Ovary (tissue), 9 donors: Measurements from ENCODE around the gene XRCC6. TPM values are rescaled to one million over a fixed set of nuclear protein-coding genes. Genes with fewer than 3 reads are reported as not detected.
A peak's percentile ranks its signal among the peaks of the same experiment; 100 is the strongest.

ENCODE experiments used
- DNase-seq, 5 donors: peaks; one replicate each; pipeline ENCODE4 v3.0.0-alpha.2; 2019 to 2020
- H3K27ac ChIP-seq, 2 donors: fragments of 200-600 bp; one replicate each; pipeline versions ENCODE4 v1.5.1 to v1.8.0; 2019 to 2022
- H3K27me3 ChIP-seq: fragments of 200-600 bp; one replicate; pipeline ENCODE4 v1.8.0; 2022
- H3K36me3 ChIP-seq: fragments of 200-600 bp; sonication (generic); one replicate; pipeline ENCODE4 v1.5.1; 2019
- H3K4me1 ChIP-seq: one replicate; pipeline ENCODE4 v1.8.1; 2013; ENCODE audit warnings: mild to moderate bottlenecking, moderate library complexity; ENCODE audit not compliant: insufficient read depth
- H3K4me3 ChIP-seq: fragments of 200-600 bp; sonication (generic); one replicate; pipeline ENCODE4 v1.5.1; 2017
- H3K9me3 ChIP-seq, 2 donors: fragments of 200-600 bp in 1 of 2; sonication (generic) in 1 of 2; one replicate each; pipeline versions ENCODE4 v1.5.1 to v1.8.1; 2013 to 2019; ENCODE audit warnings: mild to moderate bottlenecking in 1 of 2, moderate library complexity in 1 of 2
- CTCF ChIP-seq, 3 donors: fragments of 450-650 bp in 2 of 3; fragments of 200-600 bp in 1 of 3; IDR thresholded peaks; one replicate each; pipeline versions ENCODE4 v1.5.1 to v1.8.0; 2016 to 2022; ENCODE audit warnings: antibody characterized with exemption in 3 of 3, mild to moderate bottlenecking in 1 of 3
- EP300 ChIP-seq: sonication (generic); formaldehyde crosslinking; IDR thresholded peaks from one replicate; pipeline ENCODE4 v1.6.1; 2017; ENCODE audit warnings: antibody characterized with exemption
- POLR2A ChIP-seq: fragments of 450-650 bp; IDR thresholded peaks from one replicate; pipeline ENCODE4 v1.6.1; 2017; ENCODE audit warnings: antibody characterized with exemption, mild to moderate bottlenecking, moderate library complexity
- WGBS, 3 donors: extraction: QIAGEN DNeasy Blood & Tissue Kit in 1 of 3; methylation state at CpG; one replicate each; pipeline versions ENCODE4 v1.1.5 to v1.1.7; 2013 to 2017; 5-methylcytosine and 5-hydroxymethylcytosine counted together
- intact Hi-C, 4 donors: fragments of 100-400 bp; cut with DNase I; formaldehyde crosslinking; loops; one replicate each; pipeline versions ENCODE4 v1.11.0 to v1.15.1; 2022 to 2023
- polyA plus RNA-seq, 2 donors: library from polyadenylated mRNA; stranded (reverse); fragments of 200-250 nt in 1 of 2; fragments of 350-450 nt in 1 of 2; fragmentation: Illumina TruSeq in 1 of 2; extraction: RNeasy Lipid Tissue Mini Kit (QIAGEN cat#74804) in 1 of 2; gene quantifications; one replicate each; pipeline ENCODE4 v1.2.3, GENCODE V29; 2013 to 2014
- total RNA-seq, 7 donors: library from RNA; depleted of rRNA in 2 of 7; stranded (reverse); fragments of >200 nt in 2 of 7; fragmentation: NEBNext Ultra II Directional in 3 of 7; extraction: Animal tissue kit (Norgen Biotek cat#: 25700) in 3 of 7; gene quantifications; one replicate each; pipeline versions ENCODE4 v1.1.0 to v1.2.4, GENCODE V29; 2016 to 2023
- donor health status: DM: no; HTN: no; CAD: no; lungs with moderate emphysema.
- donor health status: DM: no; HTN: no; CAD: no.
- donor health status: Bipolar disorder and iron deficiency.
- donor health status: DM: yes; HTN: yes; CAD: no.
- donor health status: DM: no; HTN: no; CAD: no.
- donor health status: DM: yes; HTN: yes; CAD: no.

Gene XRCC6
- total and polyA plus RNA-seq, 9 donors: 147 to 380 (median 200) TPM

- H3K4me3 ChIP-seq: peak within 1 kb of the TSS; percentile 74
- TF ChIP-seq EP300 (no peak), POLR2A (peak; percentile 73), CTCF (IDR thresholded peaks at IDR 0.05) (peak in 2 of 3 donors; percentile 21 to 36)
- peak; percentile 88 to 93 (median 91) for DNase-seq
- no peaks in the 10 kb centered on the region for H3K9me3 ChIP-seq
- WGBS, 3 donors: 0 to 1% (median 1%) methylated on average over 60 to 62 of the region's 62 CpGs
- H3K4me1 ChIP-seq: peaks cover 1% of the 10 kb centered on the region
- no peaks in the 10 kb centered on the region for H3K36me3 ChIP-seq
- intact Hi-C loops: no loop called here
- H3K27ac ChIP-seq: peak within 1 kb of the TSS; percentile 88 to 89
- no peaks in the 10 kb centered on the region for H3K27me3 ChIP-seq
Observed at GRCh38 chr22:41688365-41689211, 67.5 kb downstream of the XRCC6 start, which contains the start of gene SNU13. Gene SNU13, minus strand, starts transcription at chr22:41688867. Its CDS starts 71 bp downstream, at chr22:41688796.

DNA sequence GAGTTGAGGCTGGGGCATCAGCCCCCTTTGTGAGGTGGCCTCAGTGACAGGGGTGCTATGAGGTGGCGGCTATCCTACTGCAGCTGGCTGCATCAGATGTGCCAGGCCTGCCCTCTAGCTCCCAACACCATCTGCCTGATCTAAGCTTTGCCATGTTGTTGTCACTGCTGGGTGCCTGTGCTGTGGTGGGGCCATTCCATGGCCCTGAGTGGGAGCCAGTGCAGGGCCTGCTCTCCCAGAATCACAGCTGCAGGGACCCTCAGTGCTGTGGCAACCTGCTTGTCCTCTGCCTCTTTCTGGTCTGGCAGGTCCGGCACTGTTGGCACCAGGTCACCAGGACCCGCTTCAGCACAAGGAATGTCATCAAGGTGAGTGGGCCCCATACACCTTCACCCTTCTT lies 69.4 kb downstream of the XRCC6 start:
- H3K4me3 ChIP-seq: no peak overlapping the region
- H3K4me1 ChIP-seq: peaks cover 1% of the 10 kb centered on the region
- 81 to 87% (median 81%) methylated on average over 3 of the region's 3 CpGs for WGBS, 3 donors
- H3K27ac ChIP-seq: no peak overlapping the region
- intact Hi-C loops: no loop called here
- H3K36me3 ChIP-seq: no peaks in the 10 kb centered on the region
- no peak for TF ChIP-seq CTCF (IDR thresholded peaks at IDR 0.05)
- TF ChIP-seq EP300: no peak
- no peak for TF ChIP-seq POLR2A
- no peaks in the 10 kb centered on the region for H3K27me3 ChIP-seq
- DNase-seq: no peak
- H3K9me3 ChIP-seq: no peaks in the 10 kb centered on the region

DNA sequence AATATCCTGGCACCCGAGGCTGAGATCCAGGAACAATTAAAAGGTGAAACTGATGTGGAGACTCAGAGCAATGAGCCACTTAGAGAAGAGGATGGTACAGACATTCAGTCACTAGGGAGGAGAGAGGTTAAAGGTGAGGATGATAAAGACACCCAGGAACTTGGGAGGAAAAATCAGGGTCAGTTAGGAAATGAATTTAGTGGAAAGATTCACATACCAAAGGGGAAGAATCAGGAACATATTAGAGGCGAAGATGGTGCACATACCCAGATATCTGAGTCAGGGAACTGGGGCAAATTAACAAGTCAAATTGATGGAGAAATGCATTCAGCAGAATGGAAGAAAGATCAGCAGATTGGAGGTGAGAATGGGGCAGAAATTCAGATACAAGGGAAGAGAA lies 74.1 kb downstream of the XRCC6 start:
- no peaks in the 10 kb centered on the region for H3K9me3 ChIP-seq
- no peak overlapping the region for H3K27ac ChIP-seq
- no peak overlapping the region for H3K4me3 ChIP-seq
- no peak for TF ChIP-seq CTCF (IDR thresholded peaks at IDR 0.05)
- TF ChIP-seq POLR2A: no peak
- no peak for TF ChIP-seq EP300
- H3K27me3 ChIP-seq: no peaks in the 10 kb centered on the region
- intact Hi-C loops: loop anchor here in 2 of 4 donors (5.0 kb wide), 1 partner anchor 247 kb away; no protein-coding TSS in a partner anchor
- H3K4me1 ChIP-seq: peaks cover 7% of the 10 kb centered on the region
- no peaks in the 10 kb centered on the region for H3K36me3 ChIP-seq
- DNase-seq: no peak
- WGBS, 3 donors: 80 to 87% (median 85%) methylated on average over 2 of the region's 2 CpGs

DNA sequence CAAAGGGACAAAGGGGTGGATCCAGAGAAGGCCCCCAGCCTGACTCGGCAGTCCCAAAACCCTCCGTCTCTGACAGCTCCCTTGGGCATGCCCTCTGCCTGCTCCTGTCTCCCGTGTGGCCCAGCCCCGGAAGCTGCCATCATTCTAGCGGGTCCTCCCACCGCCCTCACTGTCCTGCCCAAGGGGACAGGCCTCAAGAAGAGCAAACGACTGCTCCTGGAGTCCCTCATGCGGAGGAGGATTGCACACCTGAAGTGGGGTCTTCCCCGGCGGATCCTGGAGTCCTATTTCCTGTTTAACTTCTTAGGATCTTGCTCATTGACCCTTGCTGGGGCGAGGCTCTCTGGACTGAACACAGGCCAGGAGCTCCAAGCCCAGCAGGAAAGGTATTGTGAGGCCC lies 75.6 kb downstream of the XRCC6 start:
- TF ChIP-seq POLR2A (no peak), EP300 (no peak), CTCF (IDR thresholded peaks at IDR 0.05) (no peak)
- H3K27ac ChIP-seq: no peak overlapping the region
- no peaks in the 10 kb centered on the region for H3K9me3 ChIP-seq
- H3K4me3 ChIP-seq: no peak overlapping the region
- H3K4me1 ChIP-seq: peaks cover 7% of the 10 kb centered on the region
- no peak for DNase-seq
- H3K36me3 ChIP-seq: no peaks in the 10 kb centered on the region
- intact Hi-C loops: loop anchor here (2.0 to 5.0 kb wide), 2 partner anchors 244 to 246 kb away; no protein-coding TSS in a partner anchor
- H3K27me3 ChIP-seq: no peaks in the 10 kb centered on the region
- WGBS, 3 donors: 45 to 56% (median 47%) methylated on average over 11 of the region's 11 CpGs
